IPS-NIHi11 (cell line): Measurements from ENCODE around the gene HMX2.

Experiments
- DNase-seq: peaks from one replicate; pipeline ENCODE4 v3.0.0; 2012; ENCODE audit warnings: mixed read lengths, low spot score

HMX2 gene

DNA sequence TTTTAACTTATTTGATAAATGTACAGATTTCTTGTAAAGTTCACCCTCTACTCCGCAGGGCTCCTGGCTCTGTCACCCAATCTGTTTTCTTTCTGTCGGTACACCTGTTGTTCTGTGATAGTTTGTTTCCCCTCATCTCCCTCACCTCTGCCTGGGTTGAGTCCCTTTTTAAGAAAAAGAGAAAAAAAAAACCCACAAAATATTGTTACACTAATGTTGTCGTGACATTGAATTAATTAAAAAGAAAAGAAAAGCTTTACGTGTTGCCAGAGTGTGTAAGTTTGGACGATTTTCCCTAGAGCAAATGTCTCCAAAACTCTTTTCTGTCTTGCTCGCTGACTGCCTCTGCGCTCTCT, 8.8 kb upstream of the HMX2 start:
- no peak for DNase-seq

- no peak for DNase-seq
These were observed 8.3 kb upstream of the HMX2 start for GRCh38 chr10:123139521-123140163.

DNA sequence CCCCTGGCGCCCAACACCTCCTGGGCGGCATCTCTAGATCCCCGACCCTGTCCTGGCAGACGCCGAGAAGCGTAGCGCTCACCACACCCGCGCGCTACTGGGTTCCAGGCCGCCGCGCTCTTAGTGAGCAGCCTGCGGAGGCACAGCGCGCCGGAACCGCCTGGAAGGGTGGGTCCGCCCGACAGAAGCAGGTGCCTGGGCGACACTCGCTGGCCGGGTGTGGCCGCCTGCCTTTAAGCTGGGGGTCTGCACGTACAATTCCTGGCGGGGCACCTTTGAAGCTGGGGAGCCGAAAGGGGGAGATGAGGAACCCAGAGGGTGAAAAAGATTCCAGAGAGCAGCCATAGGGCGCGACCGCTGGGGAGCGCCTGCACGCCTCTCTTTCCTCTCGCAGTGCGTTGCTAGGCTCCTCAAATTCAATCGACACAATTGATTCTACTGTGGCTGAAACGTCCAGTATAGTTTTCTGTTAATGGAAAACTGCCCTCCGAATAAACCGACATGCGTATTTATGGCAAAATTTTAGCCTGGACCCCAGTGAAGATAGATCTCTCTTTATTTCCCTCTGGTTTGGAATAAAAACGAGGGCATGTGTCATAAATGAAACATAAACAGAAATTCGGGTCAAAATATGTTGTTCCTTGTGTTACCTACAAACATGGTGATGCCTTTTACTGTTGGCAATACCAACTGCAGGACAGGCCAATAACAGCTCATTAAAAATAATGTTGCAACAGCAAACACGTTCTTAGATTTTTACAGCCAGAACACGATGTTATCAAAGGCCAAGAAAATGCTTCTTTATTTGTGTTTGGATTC, 7.6 kb upstream of the HMX2 start:
- DNase-seq, result no peak

DNA sequence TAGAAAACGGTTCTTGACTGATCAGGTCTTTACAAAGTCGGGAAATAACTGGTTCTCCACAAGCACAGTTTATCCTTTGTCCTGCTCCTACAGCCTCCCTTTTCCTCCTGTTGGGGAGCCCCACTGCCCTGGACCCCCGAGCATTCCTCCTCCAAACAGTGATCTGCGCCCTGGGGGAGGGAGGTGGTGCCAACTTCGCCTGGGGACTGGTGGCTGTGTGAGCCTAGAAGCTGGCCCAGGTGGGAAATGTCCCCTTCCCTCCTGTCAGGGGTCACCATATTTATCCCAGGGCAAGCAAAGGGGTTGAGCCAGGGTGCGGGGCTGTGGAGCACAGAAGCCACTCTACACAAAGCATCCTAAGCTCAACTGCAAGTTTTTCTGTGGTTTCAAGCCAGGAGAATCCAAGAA, 6.9 kb upstream of the HMX2 start:
- DNase-seq, result no peak

- DNase-seq, result no peak
These were observed 5.9 kb upstream of the HMX2 start for GRCh38 chr10:123141791-123142700.

GRCh38 chr10:123142701-123143161, 5.2 kb upstream of the HMX2 start:
- DNase-seq, result no peak

GRCh38 chr10:123143162-123143824, 4.6 kb upstream of the HMX2 start:
- no peak for DNase-seq

- no peak for DNase-seq
These were observed 4.1 kb upstream of the HMX2 start for GRCh38 chr10:123143825-123144168.

DNA sequence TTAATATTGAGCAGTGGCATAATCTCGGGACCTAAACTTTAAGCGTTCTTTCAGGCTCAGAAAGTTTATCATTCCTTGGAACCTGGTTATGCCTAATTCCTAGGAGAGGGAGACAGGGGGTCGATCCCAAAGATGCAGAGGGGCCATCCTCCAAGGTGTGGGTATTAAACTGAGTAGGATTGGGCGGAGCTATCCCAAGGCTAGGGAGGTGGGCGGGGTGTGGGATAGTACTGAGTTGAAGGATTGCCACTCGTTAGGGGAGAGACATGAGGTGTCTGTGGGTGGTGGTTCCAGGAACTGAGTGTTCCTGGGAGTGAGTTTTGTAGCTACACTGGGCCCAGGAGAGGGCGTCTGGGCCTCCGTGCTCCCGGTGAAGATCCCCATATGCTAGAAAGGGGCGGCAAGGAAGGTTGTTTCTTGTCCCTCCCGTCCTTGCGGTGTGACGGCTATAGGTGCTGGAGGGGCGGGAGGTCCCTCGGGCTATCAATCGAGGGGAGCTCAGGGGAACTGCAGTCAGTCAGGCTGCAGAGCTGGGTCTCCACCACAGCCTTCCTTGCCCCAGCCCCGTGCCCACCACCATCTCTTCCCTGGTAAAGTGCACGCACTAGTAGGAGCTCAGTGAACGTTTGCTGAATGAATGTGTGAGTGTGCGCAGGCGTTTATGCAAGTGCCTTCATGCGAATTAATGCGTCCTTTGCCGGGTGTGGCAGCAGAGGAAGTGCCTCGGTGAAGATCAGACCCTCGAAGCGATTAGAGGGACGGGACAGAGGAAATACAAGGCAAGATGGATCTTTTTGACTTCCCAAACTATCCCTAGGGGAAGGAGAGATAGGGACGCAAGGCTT, 3.0 kb upstream of the HMX2 start:
- no peak for DNase-seq

- DNase-seq, result no peak
These were observed 2.4 kb upstream of the HMX2 start for GRCh38 chr10:123145542-123146012.

- no peak for DNase-seq
These were observed 1.7 kb upstream of the HMX2 start for GRCh38 chr10:123146013-123146893.

GRCh38 chr10:123146894-123147634, 872 bp upstream of the HMX2 start:
- no peak for DNase-seq

- DNase-seq, result no peak
These were observed 652 bp downstream of the HMX2 start for GRCh38 chr10:123148414-123149161.

DNA sequence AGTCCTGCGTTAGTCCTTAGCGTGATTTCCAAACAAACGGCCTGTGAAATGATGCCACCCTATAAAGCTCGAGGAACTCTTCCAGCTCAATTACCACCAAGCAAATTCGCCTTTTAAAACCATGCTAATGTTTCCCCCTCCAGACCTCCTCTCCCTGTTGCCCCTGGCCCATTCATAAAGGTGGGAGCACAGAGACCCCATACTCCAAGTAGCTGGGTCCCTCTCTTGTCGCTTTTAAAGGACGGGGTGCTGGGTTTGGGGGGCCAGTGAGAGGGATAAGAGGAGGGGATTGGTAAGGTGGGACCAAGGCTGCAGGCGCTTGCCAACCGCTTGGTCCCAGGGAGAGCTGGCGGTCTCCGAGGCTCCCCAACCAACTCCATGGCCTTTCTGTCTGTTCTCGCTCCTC, 1.2 kb downstream of the HMX2 start:
- no peak for DNase-seq

DNA sequence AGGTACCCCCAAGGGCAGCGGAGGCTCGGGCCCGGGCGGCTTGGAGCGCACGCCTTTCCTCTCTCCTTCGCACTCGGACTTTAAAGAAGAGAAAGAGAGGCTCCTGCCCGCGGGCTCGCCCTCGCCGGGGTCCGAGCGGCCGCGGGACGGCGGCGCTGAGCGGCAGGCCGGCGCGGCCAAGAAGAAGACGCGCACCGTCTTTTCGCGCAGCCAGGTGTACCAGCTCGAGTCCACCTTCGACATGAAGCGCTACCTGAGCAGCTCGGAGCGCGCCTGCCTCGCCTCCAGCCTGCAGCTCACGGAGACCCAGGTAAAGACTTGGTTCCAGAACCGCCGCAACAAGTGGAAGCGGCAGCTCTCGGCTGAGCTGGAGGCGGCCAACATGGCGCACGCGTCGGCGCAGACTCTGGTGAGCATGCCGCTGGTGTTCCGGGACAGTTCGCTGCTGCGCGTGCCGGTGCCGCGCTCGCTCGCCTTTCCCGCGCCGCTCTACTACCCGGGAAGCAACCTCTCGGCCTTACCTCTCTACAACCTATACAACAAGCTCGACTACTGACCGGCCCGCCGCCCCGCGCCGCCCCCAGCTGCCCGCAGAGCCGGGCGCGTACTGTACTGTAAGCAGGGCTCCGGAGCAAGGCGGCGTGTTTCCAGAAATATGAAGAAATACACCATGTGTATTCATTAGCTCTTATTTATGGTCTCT, 1.8 kb downstream of the HMX2 start:
- no peak for DNase-seq

GRCh38 chr10:123150271-123150985, 2.5 kb downstream of the HMX2 start:
- DNase-seq, result no peak

- no peak for DNase-seq
These were observed 3.2 kb downstream of the HMX2 start for GRCh38 chr10:123150986-123151736.
